Fibroblast of lung (primary cell): ENCODE data around the gene DIAPH3. TPM values are rescaled to one million over a fixed set of nuclear protein-coding genes. Genes with fewer than 3 reads are reported as not detected.

Experiments
- DNase-seq, 2 donors: peaks; one replicate each; pipeline versions ENCODE4 v3.0.0 to v3.0.0-alpha.2; 2010; ENCODE audit warnings: low read depth in 2 of 2
- H2AFZ ChIP-seq: 2 replicates; pipeline ENCODE4 v1.5.1; 2012; ENCODE audit warnings: low read length, control low read depth, inconsistent platforms
- H3K27ac ChIP-seq: 2 replicates; pipeline ENCODE4 v1.5.1; 2011; ENCODE audit warnings: low read length, control low read depth; ENCODE audit not compliant: insufficient read depth
- H3K27me3 ChIP-seq: 2 replicates; pipeline ENCODE4 v1.5.1; 2011; ENCODE audit warnings: mild to moderate bottlenecking, low read length; ENCODE audit not compliant: control insufficient read depth, insufficient read depth
- H3K36me3 ChIP-seq: 2 replicates; pipeline ENCODE4 v1.5.1; 2011; ENCODE audit warnings: low read length; ENCODE audit not compliant: control insufficient read depth, insufficient read depth
- H3K4me1 ChIP-seq: 2 replicates; pipeline ENCODE4 v1.5.1; 2011; ENCODE audit warnings: low read length; ENCODE audit not compliant: control insufficient read depth, insufficient read depth; ENCODE audit errors: extremely low read depth
- H3K4me2 ChIP-seq: 2 replicates; pipeline ENCODE4 v1.5.1; 2011; ENCODE audit warnings: low read length, control low read depth; ENCODE audit not compliant: insufficient read depth; ENCODE audit errors: extremely low read depth
- H3K4me3 ChIP-seq, 4 experiments: fragments of 200-600 bp in 1 of 4; sonication (generic) in 1 of 4; replicated peaks in 1 of 4; 2 replicates each; pipeline ENCODE4 v1.5.1; 2011 to 2016; ENCODE audit warnings: low read length in 4 of 4, low read depth in 3 of 4, mild to moderate bottlenecking in 3 of 4, control low read depth in 2 of 4, inconsistent platforms in 1 of 4, mixed read lengths in 1 of 4; ENCODE audit not compliant: insufficient read depth in 1 of 4; ENCODE audit errors: control extremely low read depth in 1 of 4
- H3K79me2 ChIP-seq: 2 replicates; pipeline ENCODE4 v1.5.1; 2012; ENCODE audit warnings: mild to moderate bottlenecking, low read length, inconsistent platforms; ENCODE audit not compliant: control insufficient read depth, insufficient read depth
- H3K9ac ChIP-seq: 2 replicates; pipeline ENCODE4 v1.5.1; 2011; ENCODE audit warnings: mild to moderate bottlenecking, low read length, control low read depth; ENCODE audit not compliant: insufficient read depth
- H3K9me3 ChIP-seq: 2 replicates; pipeline ENCODE4 v1.5.1; 2012; ENCODE audit warnings: low read depth, low read length; ENCODE audit not compliant: control insufficient read depth, insufficient read depth
- H4K20me1 ChIP-seq: 2 replicates; pipeline ENCODE4 v1.5.1; 2011; ENCODE audit warnings: low read length; ENCODE audit not compliant: control insufficient read depth, insufficient read depth; ENCODE audit errors: extremely low read depth
- CTCF ChIP-seq, 2 donors: IDR thresholded peaks in 1 of 2; conservative IDR thresholded peaks in 1 of 2; 1 replicate in 1 of 2; 2 replicates in 1 of 2; pipeline ENCODE4 v1.5.1; 2011 to 2012; ENCODE audit warnings: low read length in 2 of 2, control low read depth in 1 of 2, inconsistent platforms in 1 of 2, low read depth in 1 of 2, mild to moderate bottlenecking in 1 of 2
- EZH2 ChIP-seq: IDR thresholded peaks from 2 replicates; pipeline ENCODE4 v1.5.1; 2012; ENCODE audit warnings: low read length, control low read depth, mild to moderate bottlenecking; ENCODE audit errors: missing control alignments
- polyA plus RNA-seq, 2 donors: library from polyadenylated mRNA; depleted of rRNA in 1 of 2; stranded (reverse) in 1 of 2; unstranded in 1 of 2; fragments of >200 nt; gene quantifications; 2 replicates each; pipeline ENCODE4 v1.2.1, GENCODE V29; 2011 to 2012; ENCODE audit warnings: missing spikeins in 1 of 2
- total RNA-seq: library from RNA; depleted of rRNA; stranded (reverse); fragments of >200 nt; gene quantifications from 2 replicates; pipeline ENCODE4 v1.2.1, GENCODE V29; 2014

Gene DIAPH3
- total and polyA plus RNA-seq, 2 donors (not counting 1 experiment from before 2014, with no cell fraction given), result 5.9 to 10.9 TPM

- Histone ChIP-seq H3K36me3 (no peaks in the 10 kb centered on the region), H3K4me2 (no peak overlapping the region), H3K4me3 (no peak overlapping the region), H3K27me3 (no peaks in the 10 kb centered on the region), H3K27ac (no peak overlapping the region), H3K4me1 (no peaks in the 10 kb centered on the region), H3K79me2 (no peaks in the 10 kb centered on the region), H2AFZ (no peak overlapping the region), H4K20me1 (no peaks in the 10 kb centered on the region), H3K9me3 (no peaks in the 10 kb centered on the region), H3K9ac (no peak overlapping the region)
- TF ChIP-seq CTCF (conservative IDR thresholded peaks at IDR 0.05 in 1 of 2, IDR thresholded peaks at IDR 0.05 in 1 of 2; ENCODE audit: low read depth in 1 of 2, low read length in 2 of 2) (no peak), EZH2 (no peak)
- no peak for DNase-seq
These were observed 151.2 kb downstream of the DIAPH3 start for GRCh38 chr13:60012488-60012887.

- H3K27me3 ChIP-seq, result no peaks in the 10 kb centered on the region
- H3K36me3 ChIP-seq, result no peaks in the 10 kb centered on the region
- H4K20me1 ChIP-seq, result no peaks in the 10 kb centered on the region
- peak in 1 of 2 donors; percentile 17 for DNase-seq
- H2AFZ ChIP-seq, result no peak overlapping the region
- H3K27ac ChIP-seq, result no peak overlapping the region
- H3K9ac ChIP-seq, result no peak overlapping the region
- no peak overlapping the region for H3K4me3 ChIP-seq
- H3K4me2 ChIP-seq, result no peak overlapping the region
- no peaks in the 10 kb centered on the region for H3K79me2 ChIP-seq
- H3K9me3 ChIP-seq, result no peaks in the 10 kb centered on the region
- TF ChIP-seq EZH2 (no peak), CTCF (conservative IDR thresholded peaks at IDR 0.05 in 1 of 2, IDR thresholded peaks at IDR 0.05 in 1 of 2; ENCODE audit: low read depth in 1 of 2, low read length in 2 of 2) (no peak)
- no peaks in the 10 kb centered on the region for H3K4me1 ChIP-seq
These were observed 154.2 kb downstream of the DIAPH3 start for GRCh38 chr13:60009300-60010253.

- Histone ChIP-seq H3K4me3 (no peak overlapping the region), H3K9ac (no peak overlapping the region), H2AFZ (no peak overlapping the region), H3K9me3 (no peaks in the 10 kb centered on the region), H3K4me2 (no peak overlapping the region), H3K36me3 (no peaks in the 10 kb centered on the region), H3K4me1 (no peaks in the 10 kb centered on the region), H3K27me3 (no peaks in the 10 kb centered on the region), H3K27ac (no peak overlapping the region), H3K79me2 (no peaks in the 10 kb centered on the region), H4K20me1 (no peaks in the 10 kb centered on the region)
- no peak for DNase-seq
- TF ChIP-seq CTCF (conservative IDR thresholded peaks at IDR 0.05 in 1 of 2, IDR thresholded peaks at IDR 0.05 in 1 of 2; ENCODE audit: low read depth in 1 of 2, low read length in 2 of 2) (no peak), EZH2 (no peak)
These were observed 161.8 kb downstream of the DIAPH3 start for GRCh38 chr13:60001889-60002288.
